Epithelial cell of alveolus of lung (primary cell): ENCODE measurements around the gene PEAK3. TPM values are rescaled to one million over a fixed set of nuclear protein-coding genes. Genes with fewer than 3 reads are reported as not detected.

Experiments used
- total RNA-seq: library from RNA; depleted of rRNA; stranded (reverse); fragments of >200 nt; gene quantifications from 2 replicates; pipeline ENCODE4 v1.2.1, GENCODE V29; 2015

The PEAK3 gene, protein sequence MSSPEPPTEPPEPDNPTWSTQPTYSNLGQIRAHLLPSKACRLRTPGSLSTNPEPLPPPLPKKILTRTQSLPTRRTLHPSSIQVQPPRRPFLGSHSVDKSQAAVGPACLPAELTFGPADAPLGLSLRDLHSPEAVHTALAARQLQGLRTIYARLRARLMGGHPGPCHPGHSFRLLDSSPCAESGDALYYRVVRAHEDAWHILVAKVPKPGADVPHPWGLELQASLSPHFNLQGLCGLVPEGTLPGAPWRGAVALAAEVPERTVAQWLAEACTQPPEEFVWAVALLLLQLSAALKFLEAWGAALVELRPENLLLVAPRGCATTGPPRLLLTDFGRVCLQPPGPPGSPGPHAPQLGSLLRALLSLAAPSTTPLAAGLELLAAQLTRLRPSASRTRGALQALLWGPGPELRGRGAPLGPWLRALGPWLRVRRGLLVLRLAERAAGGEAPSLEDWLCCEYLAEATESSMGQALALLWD
- 0.13 TPM in 1 of 2 replicates, not detected in the other for total RNA-seq

DNA sequence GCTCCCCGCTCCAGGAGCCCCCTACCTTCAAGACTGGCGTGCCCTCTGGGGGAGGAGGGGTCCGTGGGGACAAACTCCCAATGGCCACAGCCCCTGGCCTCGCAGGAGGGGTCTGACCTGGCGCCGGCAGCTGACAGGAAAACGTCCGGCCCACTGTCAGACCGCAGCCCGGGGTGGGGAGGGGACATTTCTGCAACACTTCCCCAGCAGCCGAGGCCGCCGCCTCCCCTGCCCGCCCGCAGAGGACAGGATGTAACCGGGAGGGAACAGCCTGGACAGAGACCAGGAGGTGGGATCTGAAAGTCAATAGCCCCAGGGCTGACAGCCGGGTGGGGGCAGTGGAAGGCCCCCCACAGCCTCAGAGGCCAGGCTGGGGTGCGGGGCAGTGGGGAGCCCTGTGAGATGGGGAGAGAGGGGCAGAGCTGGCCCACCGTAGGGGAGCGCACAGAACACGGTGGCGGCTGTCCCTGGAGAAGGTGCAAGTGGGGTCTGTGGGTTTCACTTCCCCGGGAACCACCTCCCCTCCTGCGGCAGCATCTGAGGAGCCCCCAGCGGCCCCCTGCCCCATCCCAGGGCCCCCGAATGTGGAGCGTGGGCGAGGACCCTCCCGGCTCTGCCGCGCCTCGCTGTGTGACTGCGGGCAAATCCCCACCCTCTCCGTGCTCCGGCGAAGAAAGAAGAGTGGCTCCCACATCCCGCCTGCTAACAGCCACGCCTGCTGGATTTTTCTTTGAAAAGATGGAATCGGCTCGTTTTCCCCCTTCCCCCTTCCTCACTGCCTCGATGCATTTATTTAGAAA is at the start of gene PEAK3:
Gene PEAK3 (minus strand): TSS at position 114 of the 800 bp plus-strand sequence. CDS start 1,244 bp downstream, outside the sequence.

DNA sequence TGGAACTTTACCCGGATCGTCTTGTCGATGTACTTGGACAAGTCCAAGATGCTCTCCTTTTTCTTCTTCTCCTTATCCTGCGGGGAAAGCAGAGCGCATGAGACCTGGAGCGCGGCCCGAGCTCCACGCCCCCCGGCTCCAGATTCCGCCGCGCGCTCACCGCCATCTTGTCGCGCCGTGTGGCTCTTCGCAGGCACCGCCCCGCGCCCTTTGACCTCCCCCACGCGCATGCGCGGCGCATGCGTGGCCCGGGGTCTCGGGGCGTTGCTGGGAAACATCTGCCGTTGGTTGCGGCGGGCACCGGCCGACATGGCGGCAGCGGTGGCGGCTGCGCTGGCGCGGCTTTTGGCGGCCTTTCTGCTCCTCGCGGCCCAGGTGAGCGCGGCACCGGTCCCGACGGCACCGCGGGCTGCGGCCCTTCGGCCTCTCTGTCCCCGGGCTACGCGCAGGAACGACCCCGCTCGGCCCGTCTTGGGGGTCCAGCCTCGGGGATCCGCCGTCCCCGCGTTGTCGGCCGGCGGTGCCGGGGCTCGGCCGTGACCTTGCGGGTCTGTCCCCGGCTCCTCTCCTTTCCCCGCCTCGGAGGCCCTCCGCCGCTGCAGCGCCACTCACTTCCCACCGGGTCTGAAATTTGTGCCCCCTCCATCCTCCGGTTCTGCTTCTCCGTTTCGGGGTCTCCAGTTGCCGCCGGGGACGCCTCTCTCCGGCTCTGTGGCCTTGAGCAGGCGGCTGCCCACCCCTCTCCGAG is 46.6 kb upstream of the PEAK3 start, which contains the start of the genes LSM7 and SPPL2B:
Gene LSM7 (minus strand): TSS at position 186 of the 748 bp plus-strand sequence. CDS start 20 bp downstream, at position 166.
Gene SPPL2B (plus strand): TSS at position 284 of the 748 bp plus-strand sequence. CDS start 26 bp downstream, at position 310.

GRCh38 chr19:2308114-2308556 is 26.2 kb upstream of the PEAK3 start, which contains the start of gene LINGO3:
Gene LINGO3, minus strand, starts transcription at chr19:2308154. Its CDS starts 16,378 bp downstream, at chr19:2291776.

GRCh38 chr19:2255982-2256685 is 25.8 kb downstream of the PEAK3 start, which contains the start of gene JSRP1:
Gene JSRP1, minus strand, starts transcription at chr19:2256417. Its CDS starts 1,103 bp downstream, at chr19:2255314.

DNA sequence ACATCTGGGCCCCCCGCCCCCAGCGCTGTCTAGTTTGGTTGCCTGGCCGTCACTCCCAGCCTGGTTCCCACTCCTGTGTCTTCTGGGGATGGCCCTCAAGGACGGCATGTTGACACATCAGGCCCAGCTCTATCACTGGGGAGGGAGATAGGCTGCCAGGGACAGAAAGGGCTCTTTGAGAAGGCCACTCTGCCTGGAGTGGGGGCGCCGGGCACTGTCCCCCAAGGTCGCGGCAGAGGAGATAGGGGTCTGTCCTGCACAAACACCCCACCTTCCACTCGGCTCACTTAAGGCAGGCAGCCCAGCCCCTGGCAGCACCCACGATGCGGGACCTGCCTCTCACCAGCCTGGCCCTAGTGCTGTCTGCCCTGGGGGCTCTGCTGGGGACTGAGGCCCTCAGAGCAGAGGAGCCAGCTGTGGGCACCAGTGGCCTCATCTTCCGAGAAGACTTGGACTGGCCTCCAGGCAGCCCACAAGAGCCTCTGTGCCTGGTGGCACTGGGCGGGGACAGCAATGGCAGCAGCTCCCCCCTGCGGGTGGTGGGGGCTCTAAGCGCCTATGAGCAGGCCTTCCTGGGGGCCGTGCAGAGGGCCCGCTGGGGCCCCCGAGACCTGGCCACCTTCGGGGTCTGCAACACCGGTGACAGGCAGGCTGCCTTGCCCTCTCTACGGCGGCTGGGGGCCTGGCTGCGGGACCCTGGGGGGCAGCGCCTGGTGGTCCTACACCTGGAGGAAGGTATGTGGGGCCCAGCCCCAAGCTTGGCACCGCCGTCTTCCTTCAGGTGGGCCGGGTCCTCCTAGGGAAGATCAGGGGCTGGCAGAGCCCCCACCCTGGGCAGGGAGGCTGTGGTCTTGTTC is 32.7 kb downstream of the PEAK3 start, which contains the start of gene AMH:
Gene AMH (plus strand): TSS at position 314 of the 857 bp plus-strand sequence. CDS start 10 bp downstream, at position 324.

DNA sequence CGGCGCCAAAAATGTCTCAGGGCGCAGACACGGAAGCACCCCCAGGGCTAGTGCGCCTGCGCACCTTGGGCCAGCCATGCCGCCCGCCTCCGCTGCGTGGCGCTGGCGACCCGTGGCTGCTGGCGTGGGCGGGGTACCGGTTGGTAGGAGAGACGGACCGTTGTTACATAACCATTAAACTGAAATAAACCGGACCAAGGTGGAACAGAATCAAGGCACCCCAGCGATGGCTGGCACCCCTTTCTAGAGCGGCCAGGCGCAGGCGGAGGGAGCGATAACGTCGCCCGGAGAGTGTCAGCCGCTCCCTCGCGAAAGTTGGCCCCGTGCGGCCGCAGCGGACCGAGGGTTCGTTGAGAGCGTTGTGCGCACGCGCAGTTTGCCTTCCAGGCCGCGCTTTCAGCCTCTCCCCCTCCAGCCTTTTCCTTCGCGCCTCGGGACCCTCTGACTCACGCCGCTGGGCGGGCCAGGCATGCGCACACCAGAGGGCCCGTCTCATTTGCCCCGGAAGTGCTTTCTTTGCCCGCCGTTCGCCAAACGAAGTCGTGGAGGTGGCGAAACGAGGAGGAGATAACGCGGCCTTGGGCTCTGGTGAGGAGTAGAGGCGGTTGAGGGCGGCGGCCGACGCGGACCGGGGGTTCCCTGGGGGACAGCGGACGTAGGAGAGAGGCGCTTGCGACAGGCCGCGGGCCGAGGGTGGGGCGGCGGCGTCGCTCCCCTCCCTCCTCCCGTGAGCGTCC is 45.5 kb downstream of the PEAK3 start, which contains the start of the genes PLEKHJ1 and SF3A2:
Gene PLEKHJ1 (minus strand): TSS at position 16 of the 737 bp plus-strand sequence. CDS start 81 bp downstream, outside the sequence.
Gene SF3A2 (plus strand): TSS at position 511 of the 737 bp plus-strand sequence. CDS start 6,595 bp downstream, outside the sequence.

Other genes with a start within 250 kb of the PEAK3 start
- gene MKNK2, start 230.9 kb downstream of the PEAK3 start, total RNA-seq: 68.7 and 80.6 TPM in 2 replicates
- gene MOB3A, start 185.8 kb downstream of the PEAK3 start, total RNA-seq: 27.5 and 36.5 TPM in 2 replicates
- 0.13 and 2.9 TPM in 2 replicates for gene IZUMO4, start 185.3 kb downstream of the PEAK3 start, total RNA-seq
- 77.9 and 99.9 TPM in 2 replicates for gene AP3D1, start 130.6 kb downstream of the PEAK3 start, total RNA-seq
- 8.0 and 24.8 TPM in 2 replicates for gene DOT1L, start 118.2 kb downstream of the PEAK3 start, total RNA-seq
- gene PLEKHJ1, start 45.8 kb downstream of the PEAK3 start, total RNA-seq: 49.7 and 72.8 TPM in 2 replicates
- gene SF3A2, start 45.4 kb downstream of the PEAK3 start, total RNA-seq: 42.5 and 47.8 TPM in 2 replicates
- gene AMH, start 32.9 kb downstream of the PEAK3 start, total RNA-seq: under 0.01 and 2.3 TPM in 2 replicates
- gene JSRP1, start 25.8 kb downstream of the PEAK3 start, total RNA-seq: 3.2 TPM in 1 of 2 replicates, not detected in the other
- not detected in 2 replicates for gene LINGO3, start 26.0 kb upstream of the PEAK3 start, total RNA-seq
- gene LSM7, start 46.4 kb upstream of the PEAK3 start, total RNA-seq: 135 and 247 TPM in 2 replicates
- gene SPPL2B, start 46.5 kb upstream of the PEAK3 start, total RNA-seq: 18.7 and 36.3 TPM in 2 replicates
- gene TMPRSS9, start 78.1 kb upstream of the PEAK3 start, total RNA-seq: 0.26 TPM in 1 of 2 replicates, not detected in the other
- 56.9 and 71.1 TPM in 2 replicates for gene TIMM13, start 145.4 kb upstream of the PEAK3 start, total RNA-seq
- 73.4 and 109 TPM in 2 replicates for gene LMNB2, start 174.8 kb upstream of the PEAK3 start, total RNA-seq
- 56.2 and 71.7 TPM in 2 replicates for gene GADD45B, start 194.0 kb upstream of the PEAK3 start, total RNA-seq